ENCODE results near the gene PLXND1. TPM values are rescaled to one million over a fixed set of nuclear protein-coding genes. Genes with fewer than 3 reads are reported as not detected.

Gene PLXND1
- total RNA-seq, 4 donors from 2014 or later, result 24.0 to 42.6 (median 30.3) TPM

GRCh38 chr3:129584631-129585030, 21.8 kb downstream of the PLXND1 start:
- DNase-seq (ENCODE audit: low spot score in 2 of 2), result no peak
- TF ChIP-seq, protein P1, sequence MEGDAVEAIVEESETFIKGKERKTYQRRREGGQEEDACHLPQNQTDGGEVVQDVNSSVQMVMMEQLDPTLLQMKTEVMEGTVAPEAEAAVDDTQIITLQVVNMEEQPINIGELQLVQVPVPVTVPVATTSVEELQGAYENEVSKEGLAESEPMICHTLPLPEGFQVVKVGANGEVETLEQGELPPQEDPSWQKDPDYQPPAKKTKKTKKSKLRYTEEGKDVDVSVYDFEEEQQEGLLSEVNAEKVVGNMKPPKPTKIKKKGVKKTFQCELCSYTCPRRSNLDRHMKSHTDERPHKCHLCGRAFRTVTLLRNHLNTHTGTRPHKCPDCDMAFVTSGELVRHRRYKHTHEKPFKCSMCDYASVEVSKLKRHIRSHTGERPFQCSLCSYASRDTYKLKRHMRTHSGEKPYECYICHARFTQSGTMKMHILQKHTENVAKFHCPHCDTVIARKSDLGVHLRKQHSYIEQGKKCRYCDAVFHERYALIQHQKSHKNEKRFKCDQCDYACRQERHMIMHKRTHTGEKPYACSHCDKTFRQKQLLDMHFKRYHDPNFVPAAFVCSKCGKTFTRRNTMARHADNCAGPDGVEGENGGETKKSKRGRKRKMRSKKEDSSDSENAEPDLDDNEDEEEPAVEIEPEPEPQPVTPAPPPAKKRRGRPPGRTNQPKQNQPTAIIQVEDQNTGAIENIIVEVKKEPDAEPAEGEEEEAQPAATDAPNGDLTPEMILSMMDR (IDR thresholded peaks at IDR 0.05), result no peak
- no peak for TF ChIP-seq POLR2A (IDR thresholded peaks at IDR 0.05)
- no peak overlapping the region for H3K4me3 ChIP-seq (ENCODE audit: low read depth, poor library complexity, severe bottlenecking)
- 62 to 79% methylated on average over 3 of the region's 3 CpGs for WGBS, 2 donors
- intact Hi-C loops (cut with DNase I; ENCODE audit: low total_unique reads), result no loop called here

GRCh38 chr3:129583289-129583688, 23.2 kb downstream of the PLXND1 start:
- no peak for DNase-seq (ENCODE audit: low spot score in 2 of 2)
- intact Hi-C loops (cut with DNase I; ENCODE audit: low total_unique reads), result no loop called here
- no peak overlapping the region for H3K4me3 ChIP-seq (ENCODE audit: low read depth, poor library complexity, severe bottlenecking)
- 91 to 92% methylated on average over 9 of the region's 9 CpGs for WGBS, 2 donors
- TF ChIP-seq POLR2A (IDR thresholded peaks at IDR 0.05), result no peak
- TF ChIP-seq, protein P1 (IDR thresholded peaks at IDR 0.05), result no peak

DNA sequence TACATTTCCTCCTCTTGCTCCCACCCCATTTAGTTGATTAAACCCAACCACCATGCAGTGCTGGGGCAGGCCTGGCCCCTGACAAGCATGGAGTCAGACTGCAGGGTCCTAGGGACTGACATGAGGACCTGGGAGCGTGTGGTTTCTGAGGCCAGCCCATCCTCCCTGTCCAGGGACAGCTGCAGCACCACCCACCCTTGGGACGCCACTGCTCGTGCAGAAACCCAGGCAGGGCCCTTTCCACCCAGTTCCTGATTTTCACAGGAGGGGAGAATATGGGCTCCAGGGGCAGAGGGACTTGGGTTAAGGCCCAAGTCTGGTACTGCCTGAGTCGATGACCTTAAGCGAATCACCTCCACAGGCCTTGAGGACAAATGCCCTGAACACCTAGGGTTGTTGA, 23.7 kb downstream of the PLXND1 start:
- H3K4me3 ChIP-seq (ENCODE audit: low read depth, poor library complexity, severe bottlenecking), result no peak overlapping the region
- no peak for DNase-seq (ENCODE audit: low spot score in 2 of 2)
- intact Hi-C loops (cut with DNase I; ENCODE audit: low total_unique reads), result no loop called here
- WGBS, 2 donors, result 88 to 90% methylated on average over 5 of the region's 5 CpGs
- no peak for TF ChIP-seq POLR2A (IDR thresholded peaks at IDR 0.05)
- TF ChIP-seq, protein P1 (IDR thresholded peaks at IDR 0.05), result no peak

DNA sequence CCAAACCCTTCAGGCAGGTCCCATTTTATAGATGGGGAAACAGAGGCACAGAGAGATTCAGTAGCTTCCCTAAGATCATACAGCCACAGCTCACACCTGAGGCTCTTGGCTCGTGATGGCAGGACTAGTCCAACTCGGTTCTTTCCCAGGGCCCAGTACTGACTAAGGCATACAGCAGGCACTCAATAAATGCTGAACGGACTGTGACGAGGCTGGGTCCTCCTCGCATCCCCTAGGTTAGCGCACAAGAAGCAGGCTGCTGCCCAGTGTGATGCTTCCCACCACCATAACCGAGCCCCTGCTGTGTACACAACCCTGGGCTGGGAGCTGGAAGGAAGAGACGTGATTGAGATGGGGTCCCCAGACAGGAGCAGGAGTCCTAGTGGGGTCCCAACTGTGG, 24.9 kb downstream of the PLXND1 start:
- TF ChIP-seq POLR2A (IDR thresholded peaks at IDR 0.05), result no peak
- TF ChIP-seq, protein P1 (IDR thresholded peaks at IDR 0.05), result no peak
- no peak for DNase-seq (ENCODE audit: low spot score in 2 of 2)
- WGBS, 2 donors, result 83 to 84% methylated on average over 8 of the region's 8 CpGs
- intact Hi-C loops (cut with DNase I; ENCODE audit: low total_unique reads), result no loop called here
- no peak overlapping the region for H3K4me3 ChIP-seq (ENCODE audit: low read depth, poor library complexity, severe bottlenecking)

GRCh38 chr3:129579991-129580390, 26.5 kb downstream of the PLXND1 start:
- no peak overlapping the region for H3K4me3 ChIP-seq (ENCODE audit: low read depth, poor library complexity, severe bottlenecking)
- WGBS, 2 donors, result 88 to 90% methylated on average over 8 to 10 of the region's 10 CpGs
- TF ChIP-seq, protein P1 (IDR thresholded peaks at IDR 0.05), result no peak
- TF ChIP-seq POLR2A (IDR thresholded peaks at IDR 0.05), result no peak
- DNase-seq (ENCODE audit: low spot score in 2 of 2), result no peak
- intact Hi-C loops (cut with DNase I; ENCODE audit: low total_unique reads), result no loop called here

Measured in lower leg skin (tissue), 4 donors.